ENCODE data around the gene GPR137B.

- no peak for TF ChIP-seq CTCF (IDR thresholded peaks at IDR 0.05 in 8 of 11, conservative IDR thresholded peaks at IDR 0.05 in 3 of 11)
- no peak for TF ChIP-seq POLR2A (IDR thresholded peaks at IDR 0.05)
- no peak for TF ChIP-seq POLR2AphosphoS5 (IDR thresholded peaks at IDR 0.05)
These were observed 104.9 kb downstream of the GPR137B start for GRCh38 chr1:236247286-236247685.
